Effector memory CD4-positive, alpha-beta T cell (primary cell): ENCODE measurements around the gene TRAP1.

Experiments used
- DNase-seq, 3 donors: peaks; one replicate each; pipeline ENCODE4 v3.0.0-alpha.2; 2020
- H3K27ac ChIP-seq: 2 replicates; pipeline ENCODE4 v1.7.0; 2013; ENCODE audit warnings: mild to moderate bottlenecking, low read length, moderate library complexity; ENCODE audit not compliant: insufficient read depth, poor library complexity, severe bottlenecking
- H3K27me3 ChIP-seq: replicated peaks from 2 replicates; pipeline ENCODE4 v1.7.0; 2013; ENCODE audit warnings: mild to moderate bottlenecking, low read length; ENCODE audit not compliant: insufficient read depth, control insufficient read depth, poor library complexity, severe bottlenecking
- H3K36me3 ChIP-seq: 2 replicates; pipeline ENCODE4 v1.7.0; 2013; ENCODE audit warnings: mild to moderate bottlenecking, low read length, moderate library complexity; ENCODE audit not compliant: control insufficient read depth, insufficient read depth
- H3K4me1 ChIP-seq: 2 replicates; pipeline ENCODE4 v1.7.0; 2013; ENCODE audit warnings: low read length, mild to moderate bottlenecking; ENCODE audit not compliant: control insufficient read depth, insufficient read depth, poor library complexity, severe bottlenecking
- H3K4me3 ChIP-seq: 2 replicates; pipeline ENCODE4 v1.7.0; 2013; ENCODE audit warnings: low read length, low read depth, mild to moderate bottlenecking; ENCODE audit not compliant: insufficient read depth, poor library complexity, severe bottlenecking
- H3K9me3 ChIP-seq: 2 replicates; pipeline ENCODE4 v1.7.0; 2013; ENCODE audit warnings: mild to moderate bottlenecking, low read length, moderate library complexity; ENCODE audit not compliant: control insufficient read depth

The TRAP1 gene

DNA sequence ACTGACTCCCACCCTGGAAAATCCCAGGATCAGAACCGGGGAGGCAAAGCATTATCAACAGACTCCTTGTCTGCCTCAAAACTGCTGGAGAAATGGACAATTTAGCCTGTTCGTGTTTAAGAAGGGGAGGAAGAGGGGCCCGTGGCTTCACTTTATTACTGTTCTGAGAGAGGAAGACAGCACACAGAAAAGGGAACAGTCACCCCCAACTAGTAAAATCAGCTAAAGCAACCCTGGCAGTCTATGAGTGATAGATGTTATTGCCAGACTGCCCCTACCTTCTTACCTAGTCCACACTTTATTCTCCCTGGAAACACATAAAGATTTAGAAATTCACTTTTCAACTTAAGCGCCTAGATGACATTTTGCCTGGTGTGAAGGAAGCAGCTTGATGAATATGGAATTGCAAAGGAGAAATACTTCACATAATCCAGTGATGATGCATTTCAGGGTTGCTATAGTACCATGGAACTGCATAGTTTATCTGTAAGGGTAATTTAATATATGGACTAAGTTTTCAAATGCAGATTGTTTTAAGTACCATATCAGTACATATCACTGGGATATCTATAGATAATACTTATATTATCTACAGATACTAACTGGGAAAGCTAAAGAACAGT is 36.9 kb upstream of the TRAP1 start:
- DNase-seq: no peak
- Histone ChIP-seq H3K4me1 (no peaks in the 10 kb centered on the region), H3K9me3 (no peaks in the 10 kb centered on the region), H3K27ac (no peak overlapping the region), H3K4me3 (no peak overlapping the region), H3K27me3 (no peaks in the 10 kb centered on the region), H3K36me3 (peaks cover 48% of the 10 kb centered on the region)

DNA sequence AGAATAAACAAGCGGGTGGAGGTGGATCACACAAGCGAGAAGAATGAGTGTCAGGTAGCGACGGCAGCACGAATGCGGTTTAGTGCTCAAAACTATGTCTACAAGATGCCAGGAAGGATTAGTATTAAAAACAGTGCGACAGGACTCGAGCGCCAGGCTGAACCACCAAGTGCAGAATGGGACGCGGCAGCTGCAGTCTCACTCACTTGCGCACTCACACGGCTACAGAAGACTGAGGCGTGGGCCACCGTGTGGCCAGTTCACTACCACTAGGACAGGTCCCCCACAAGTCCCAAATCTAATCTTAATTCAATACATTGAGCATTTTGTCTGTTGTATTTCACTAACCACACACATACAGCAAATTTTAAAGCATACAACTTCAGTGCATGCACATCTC is 35.7 kb upstream of the TRAP1 start:
- peaks cover 40% of the 10 kb centered on the region for H3K36me3 ChIP-seq

DNA sequence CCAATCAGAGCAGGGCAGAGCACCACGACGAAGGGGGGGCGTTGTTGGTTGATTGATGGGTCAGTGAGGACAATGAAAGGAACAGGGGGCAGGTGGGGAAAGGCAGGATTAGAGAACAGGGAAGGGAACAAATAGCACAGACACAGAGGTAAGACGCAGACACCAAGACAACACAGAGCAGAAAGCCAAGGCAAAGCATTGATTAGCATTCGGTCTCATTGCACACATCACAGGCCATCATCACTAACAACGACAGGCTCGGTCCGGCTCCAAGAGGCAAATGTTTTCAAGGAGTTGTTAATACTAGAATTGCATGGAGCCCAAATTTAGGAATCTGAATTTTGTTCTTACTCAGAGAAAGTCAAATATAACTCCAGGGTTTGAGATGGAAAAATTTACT is 34.6 kb upstream of the TRAP1 start:
- Histone ChIP-seq H3K4me1 (no peaks in the 10 kb centered on the region), H3K27me3 (no peaks in the 10 kb centered on the region), H3K9me3 (no peaks in the 10 kb centered on the region), H3K27ac (no peak overlapping the region), H3K4me3 (no peak overlapping the region), H3K36me3 (peaks cover 36% of the 10 kb centered on the region)
- no peak for DNase-seq

More for the DNA sequence above, 35.7 kb upstream of the TRAP1 start:
- Histone ChIP-seq H3K27me3 (no peaks in the 10 kb centered on the region), H3K4me1 (no peaks in the 10 kb centered on the region), H3K27ac (no peak overlapping the region), H3K9me3 (no peaks in the 10 kb centered on the region), H3K4me3 (no peak overlapping the region)
- DNase-seq: no peak

DNA sequence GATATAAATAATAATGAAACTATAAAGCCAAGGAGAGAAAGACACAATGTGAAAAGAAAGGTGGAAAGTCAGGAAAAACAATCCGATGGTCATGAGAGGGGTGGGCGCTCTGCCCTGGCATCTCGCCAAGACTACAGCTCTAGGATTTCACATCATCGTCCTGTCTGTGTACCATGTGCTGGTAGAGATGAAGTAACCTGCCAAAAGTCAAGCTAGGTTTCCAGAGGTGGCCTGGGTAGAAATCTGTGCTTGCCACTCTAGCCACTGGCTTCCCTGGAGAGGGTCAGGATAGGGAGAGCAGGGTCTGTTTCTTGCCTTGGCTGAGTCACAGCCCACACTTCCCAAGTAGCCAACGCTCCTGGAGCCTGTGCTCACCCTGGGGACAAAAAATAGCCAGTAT is 31.0 kb upstream of the TRAP1 start:
- Histone ChIP-seq H3K27me3 (no peaks in the 10 kb centered on the region), H3K27ac (no peak overlapping the region), H3K4me3 (no peak overlapping the region), H3K4me1 (no peaks in the 10 kb centered on the region), H3K36me3 (peaks cover 51% of the 10 kb centered on the region), H3K9me3 (no peaks in the 10 kb centered on the region)
- DNase-seq: no peak

DNA sequence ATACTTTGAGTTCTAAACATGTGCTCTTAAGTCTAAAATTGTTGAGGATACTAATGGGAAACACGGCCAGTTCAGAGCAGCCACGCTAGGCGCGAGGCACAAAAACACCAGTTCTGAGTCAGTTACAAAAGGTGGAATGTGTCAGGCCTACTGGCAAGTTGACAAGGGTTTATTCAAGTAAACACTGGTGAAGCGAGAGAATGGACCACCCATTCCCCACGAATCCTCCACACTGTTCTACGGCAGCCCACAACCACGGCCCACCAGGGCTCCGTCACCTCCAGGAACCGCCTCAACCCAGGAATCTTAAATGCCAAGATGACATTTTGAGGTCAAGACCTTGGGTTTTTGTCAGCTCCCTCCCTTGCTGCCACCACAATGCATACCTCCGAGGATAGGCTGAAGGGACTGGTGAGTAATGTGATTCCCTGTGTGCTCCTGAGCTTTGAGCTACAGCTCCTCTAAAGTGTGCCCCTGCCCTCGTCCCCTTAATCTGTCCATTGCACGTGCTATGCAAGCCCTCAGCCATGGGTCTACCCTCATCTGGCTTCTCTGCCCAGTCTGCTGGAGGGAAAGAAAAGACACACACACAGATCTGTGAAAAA is 28.5 kb upstream of the TRAP1 start:
- no peak for DNase-seq
- no peaks in the 10 kb centered on the region for H3K9me3 ChIP-seq
- H3K4me1 ChIP-seq: no peaks in the 10 kb centered on the region
- H3K27me3 ChIP-seq: no peaks in the 10 kb centered on the region
- H3K4me3 ChIP-seq: no peak overlapping the region
- no peak overlapping the region for H3K27ac ChIP-seq
- H3K36me3 ChIP-seq: peaks cover 67% of the 10 kb centered on the region

DNA sequence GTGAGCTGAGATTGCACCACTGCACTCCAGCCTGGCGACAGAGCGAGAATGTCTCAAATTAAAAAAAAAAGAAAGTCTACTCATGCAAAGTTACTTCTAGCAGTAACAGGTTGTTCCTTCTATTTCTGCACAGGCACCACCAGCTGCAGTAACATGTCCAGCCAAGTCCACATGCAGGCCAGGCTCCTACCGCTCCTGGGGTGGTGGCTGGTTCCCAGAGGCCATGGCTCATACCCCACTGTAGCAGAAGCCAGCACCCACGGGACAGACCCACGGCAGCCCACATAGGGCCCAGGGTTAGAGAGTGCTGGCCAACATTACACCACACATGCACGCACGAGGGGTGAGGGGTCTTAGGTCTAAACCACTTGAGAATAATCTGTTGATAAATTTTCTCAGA is 26.7 kb upstream of the TRAP1 start:
- H3K27ac ChIP-seq: no peak overlapping the region
- DNase-seq: no peak
- H3K4me1 ChIP-seq: no peaks in the 10 kb centered on the region
- H3K4me3 ChIP-seq: no peak overlapping the region
- H3K9me3 ChIP-seq: no peaks in the 10 kb centered on the region
- peaks cover 84% of the 10 kb centered on the region for H3K36me3 ChIP-seq
- no peaks in the 10 kb centered on the region for H3K27me3 ChIP-seq

DNA sequence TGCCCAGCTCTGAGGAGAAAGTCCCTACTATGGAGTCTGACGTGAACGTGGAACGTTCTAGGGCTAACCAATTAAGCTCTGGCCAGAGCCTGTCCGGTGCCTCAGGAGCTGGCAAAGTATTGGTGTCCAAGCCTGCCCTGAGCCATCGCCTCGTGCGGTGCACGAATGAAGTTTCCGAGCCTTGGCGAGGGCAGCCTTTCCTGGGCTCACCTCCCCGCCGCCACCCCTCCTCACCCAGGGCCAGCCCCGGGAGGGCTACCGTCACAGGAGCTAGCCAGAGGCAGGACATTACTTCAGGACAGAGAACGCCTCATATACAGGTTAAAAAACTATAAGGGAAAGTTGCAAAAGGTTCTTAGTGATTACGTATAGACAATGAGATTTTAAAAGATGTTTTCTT is 23.6 kb upstream of the TRAP1 start:
- Histone ChIP-seq H3K4me3 (no peak overlapping the region), H3K4me1 (no peaks in the 10 kb centered on the region), H3K36me3 (peaks cover 92% of the 10 kb centered on the region), H3K27me3 (no peaks in the 10 kb centered on the region), H3K27ac (no peak overlapping the region), H3K9me3 (no peaks in the 10 kb centered on the region)
- no peak for DNase-seq

DNA sequence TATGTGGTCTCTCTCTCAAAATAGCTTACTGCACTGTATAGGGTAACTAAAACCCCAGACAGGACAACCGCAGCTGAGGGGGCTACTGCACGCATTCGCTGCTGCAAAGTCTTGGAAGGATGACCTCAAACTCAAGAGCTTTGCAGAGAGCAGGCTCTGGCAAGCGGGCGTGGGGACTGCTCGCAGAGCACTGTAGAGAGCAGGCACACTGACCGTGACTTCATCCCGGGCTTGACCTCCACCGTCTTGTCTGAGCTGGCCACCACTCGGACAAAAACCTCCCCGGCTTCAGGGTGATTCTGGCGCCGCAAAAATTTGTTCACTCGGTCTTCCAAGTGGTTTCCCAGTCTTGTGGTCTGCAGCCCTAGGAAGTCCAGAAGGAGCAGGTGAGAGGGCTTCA is 22.9 kb upstream of the TRAP1 start:
- Histone ChIP-seq H3K27ac (no peak overlapping the region), H3K9me3 (no peaks in the 10 kb centered on the region), H3K4me3 (no peak overlapping the region), H3K27me3 (no peaks in the 10 kb centered on the region), H3K36me3 (peaks cover 92% of the 10 kb centered on the region), H3K4me1 (no peaks in the 10 kb centered on the region)
- DNase-seq: no peak

DNA sequence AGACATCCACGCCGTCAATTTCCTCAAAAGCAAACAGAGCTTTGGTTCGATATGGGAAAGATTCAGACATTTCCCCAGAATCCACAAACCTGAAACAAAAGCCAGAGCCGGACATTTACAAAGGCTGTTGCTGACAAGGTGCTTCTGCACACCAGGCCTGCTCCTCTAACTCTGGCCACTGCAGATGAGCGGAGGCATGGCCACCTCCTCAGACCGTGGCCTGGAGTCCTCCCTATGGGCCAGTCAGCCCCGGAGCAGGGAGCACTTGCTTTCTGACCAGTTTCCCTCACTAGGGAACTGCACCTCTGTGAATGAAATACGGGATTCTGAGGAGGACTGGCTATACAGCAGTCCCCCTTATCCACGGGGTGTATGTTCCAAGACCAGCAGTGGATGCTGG is 22.3 kb upstream of the TRAP1 start:
- no peaks in the 10 kb centered on the region for H3K27me3 ChIP-seq
- no peak overlapping the region for H3K27ac ChIP-seq
- H3K4me1 ChIP-seq: no peaks in the 10 kb centered on the region
- no peak overlapping the region for H3K4me3 ChIP-seq
- no peaks in the 10 kb centered on the region for H3K9me3 ChIP-seq
- peaks cover 92% of the 10 kb centered on the region for H3K36me3 ChIP-seq
- no peak for DNase-seq

DNA sequence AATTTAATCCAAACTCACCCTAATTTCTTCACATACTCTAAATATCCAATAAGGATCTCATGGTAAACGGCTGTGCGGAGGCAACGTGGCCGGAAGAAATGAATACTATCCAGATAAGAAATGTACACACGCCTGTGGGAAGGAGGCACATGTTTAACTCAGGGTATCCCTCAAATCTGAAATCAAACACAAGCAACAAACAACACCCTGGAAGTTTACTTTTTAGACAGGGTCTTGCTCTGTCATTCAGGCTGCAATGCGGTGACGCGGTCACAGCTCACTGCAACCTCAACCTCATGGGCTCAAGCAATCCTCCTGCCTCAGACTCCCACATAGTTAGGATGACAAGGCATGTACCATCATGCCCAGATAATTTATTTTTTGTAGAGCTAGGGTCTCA is 21.2 kb upstream of the TRAP1 start:
- Histone ChIP-seq H3K36me3 (peaks cover 92% of the 10 kb centered on the region), H3K27ac (no peak overlapping the region)
- no peak for DNase-seq

More for the DNA sequence above, 21.2 kb upstream of the TRAP1 start:
- Histone ChIP-seq H3K9me3 (no peaks in the 10 kb centered on the region), H3K4me3 (no peak overlapping the region), H3K4me1 (no peaks in the 10 kb centered on the region), H3K27me3 (no peaks in the 10 kb centered on the region)
